GM19467 (cell line): ENCODE data around the gene UBE2Q1.
A peak's percentile ranks its signal among the peaks of the same experiment; 100 is the strongest.

Experiments used
- ATAC-seq: cut with Tn5 transposase; IDR thresholded peaks from one replicate; pipeline ENCODE4 v1.9.1; 2021; ENCODE audit warnings: mild to moderate bottlenecking, moderate library complexity; ENCODE audit not compliant: unreplicated experiment

Gene UBE2Q1

GRCh38 chr1:154557939-154558719 lies at the start of gene UBE2Q1:
Gene UBE2Q1 (minus strand): TSS chr1:154558662. CDS start chr1:154558553, 109 bp downstream.
- ATAC-seq = peak; percentile 21

GRCh38 chr1:154607609-154608396 lies 49.3 kb upstream of the UBE2Q1 start, which contains the start of gene ADAR:
Gene ADAR (minus strand): TSS chr1:154608186. CDS start chr1:154608006, 180 bp downstream.
- peak; percentile 54 for ATAC-seq

GRCh38 chr1:154607106-154607608 lies 48.7 kb upstream of the UBE2Q1 start:
- ATAC-seq = no peak

- ATAC-seq = no peak
Measured at GRCh38 chr1:154605534-154605933, 47.1 kb upstream of the UBE2Q1 start.

GRCh38 chr1:154603317-154603716 lies 44.9 kb upstream of the UBE2Q1 start:
- ATAC-seq = no peak

GRCh38 chr1:154599658-154600057 lies 41.2 kb upstream of the UBE2Q1 start:
- no peak for ATAC-seq

- ATAC-seq = no peak
Measured at GRCh38 chr1:154598871-154599635, 40.6 kb upstream of the UBE2Q1 start.

- ATAC-seq = no peak
Measured at GRCh38 chr1:154595621-154596020, 37.2 kb upstream of the UBE2Q1 start.

- no peak for ATAC-seq
Measured at GRCh38 chr1:154594811-154595210, 36.3 kb upstream of the UBE2Q1 start.

- ATAC-seq = no peak
Measured at GRCh38 chr1:154593390-154593789, 34.9 kb upstream of the UBE2Q1 start.

- ATAC-seq = no peak
Measured at GRCh38 chr1:154591206-154591605, 32.7 kb upstream of the UBE2Q1 start.

- no peak for ATAC-seq
Measured at GRCh38 chr1:154590756-154591155, 32.3 kb upstream of the UBE2Q1 start.

- ATAC-seq = no peak
Measured at GRCh38 chr1:154589780-154590179, 31.3 kb upstream of the UBE2Q1 start.

- ATAC-seq = no peak
Measured at GRCh38 chr1:154586641-154587040, 28.2 kb upstream of the UBE2Q1 start.

- no peak for ATAC-seq
Measured at GRCh38 chr1:154586231-154586630, 27.8 kb upstream of the UBE2Q1 start.

- ATAC-seq = no peak
Measured at GRCh38 chr1:154584267-154584994, 26.0 kb upstream of the UBE2Q1 start.

- no peak for ATAC-seq
Measured at GRCh38 chr1:154583773-154584172, 25.3 kb upstream of the UBE2Q1 start.

- ATAC-seq = no peak
Measured at GRCh38 chr1:154582885-154583284, 24.4 kb upstream of the UBE2Q1 start.

GRCh38 chr1:154581766-154582165 lies 23.3 kb upstream of the UBE2Q1 start:
- ATAC-seq = no peak

GRCh38 chr1:154579374-154579773 lies 20.9 kb upstream of the UBE2Q1 start:
- no peak for ATAC-seq
